H1 (cell line): Measurements from ENCODE around the gene NEK2. TPM values are rescaled to one million over a fixed set of nuclear protein-coding genes. Genes with fewer than 3 reads are reported as not detected.
A peak's percentile ranks its signal among the peaks of the same experiment; 100 is the strongest.

ENCODE experiments used
- CTCF ChIA-PET: fragments of 300-600 bp; sonication (Branson Sonifier 250); formaldehyde crosslinking; loops from one replicate; lab custom pipeline; 2021; ENCODE audit not compliant: partially characterized antibody; lab: Charles Lee
- POLR2A ChIA-PET: fragments of 300-600 bp; sonication (Branson Sonifier 250); formaldehyde crosslinking; loops from one replicate; lab custom pipeline; 2021; ENCODE audit warnings: inconsistent platforms; ENCODE audit not compliant: partially characterized antibody; lab: Charles Lee
- DNase-seq, 2 experiments: peaks; one replicate each; pipeline versions ENCODE4 v3.0.0 to v3.0.0-alpha.2; 2010 to 2022; ENCODE audit warnings: low spot score in 2 of 2, low read depth in 1 of 2, mixed read lengths in 1 of 2
- FAIRE-seq: peaks from 2 replicates; lab custom pipeline; 2011; peaks lifted over from hg19 to GRCh38; lab: Jason Lieb, UNC
- H2AFZ ChIP-seq: 2 replicates; pipeline ENCODE4 v1.8.1; 2012; ENCODE audit warnings: low read length, inconsistent platforms
- H2AK5ac ChIP-seq: 2 replicates; pipeline ENCODE4 v1.6.1; 2013; ENCODE audit warnings: low read depth, low read length
- H2BK120ac ChIP-seq: replicated peaks from 2 replicates; pipeline ENCODE3; 2013; ENCODE audit warnings: low read depth, low read length, inconsistent platforms
- H2BK12ac ChIP-seq: 2 replicates; pipeline ENCODE4 v1.6.1; 2013; ENCODE audit warnings: low read depth, low read length
- H2BK15ac ChIP-seq: 2 replicates; pipeline ENCODE4 v1.6.1; 2013; ENCODE audit warnings: low read length
- H2BK20ac ChIP-seq: 2 replicates; pipeline ENCODE4 v1.6.1; 2013; ENCODE audit warnings: low read length
- H2BK5ac ChIP-seq: 2 replicates; pipeline ENCODE4 v1.6.1; 2013; ENCODE audit warnings: low read depth, low read length
- H3K14ac ChIP-seq: 2 replicates; pipeline ENCODE4 v1.6.1; 2013; ENCODE audit warnings: inconsistent platforms; ENCODE audit not compliant: insufficient read length
- H3K18ac ChIP-seq: 2 replicates; pipeline ENCODE4 v1.6.1; 2013; ENCODE audit warnings: low read length; ENCODE audit errors: extremely low read depth
- H3K23ac ChIP-seq: 2 replicates; pipeline ENCODE4 v1.6.1; 2013; ENCODE audit warnings: inconsistent platforms; ENCODE audit not compliant: insufficient read length
- H3K23me2 ChIP-seq: 2 replicates; pipeline ENCODE4 v1.6.1; 2013; ENCODE audit warnings: low read depth, low read length
- H3K27ac ChIP-seq: 2 replicates; pipeline ENCODE4 v1.6.1; 2011; ENCODE audit warnings: low read depth, low read length, inconsistent platforms
- H3K27me3 ChIP-seq, 4 experiments: replicated peaks in 1 of 4; 1 replicate in 1 of 4; 2 replicates in 3 of 4; pipeline versions ENCODE4 v1.6.1 to v1.8.1; 2011 to 2013; ENCODE audit warnings: low read length in 3 of 4, mild to moderate bottlenecking in 3 of 4, inconsistent platforms in 2 of 4, mixed read lengths in 2 of 4, moderate library complexity in 1 of 4; ENCODE audit not compliant: control insufficient read depth in 3 of 4, insufficient read depth in 3 of 4; ENCODE audit errors: extremely low read depth in 1 of 4
- H3K36me3 ChIP-seq, 4 experiments: 2 replicates each; pipeline versions ENCODE4 v1.6.1 to v1.8.1; 2011 to 2013; ENCODE audit warnings: mild to moderate bottlenecking in 4 of 4, low read length in 3 of 4, moderate library complexity in 2 of 4, control low read depth in 1 of 4, inconsistent platforms in 1 of 4; ENCODE audit not compliant: insufficient read depth in 4 of 4, control insufficient read depth in 2 of 4
- H3K4ac ChIP-seq: replicated peaks from 2 replicates; pipeline ENCODE3; 2013; ENCODE audit warnings: low read length, low read depth, mixed read lengths, inconsistent platforms; ENCODE audit not compliant: insufficient read length
- H3K4me1 ChIP-seq, 4 experiments: replicated peaks in 1 of 4; 1 replicate in 1 of 4; 2 replicates in 3 of 4; pipeline versions ENCODE4 v1.6.1 to v1.8.1; 2011 to 2013; ENCODE audit warnings: low read length in 3 of 4, inconsistent platforms in 2 of 4, mixed read lengths in 1 of 4; ENCODE audit not compliant: insufficient read depth in 4 of 4, control insufficient read depth in 3 of 4
- H3K4me2 ChIP-seq, 2 experiments: 2 replicates each; pipeline versions ENCODE4 v1.6.1 to v1.8.1; 2011 to 2013; ENCODE audit warnings: low read depth in 2 of 2, low read length in 2 of 2, control low read depth in 1 of 2, inconsistent platforms in 1 of 2, mild to moderate bottlenecking in 1 of 2; ENCODE audit not compliant: insufficient read depth in 1 of 2
- H3K4me3 ChIP-seq, 4 experiments: fragments of 200-600, 300-600 bp in 1 of 4; sonication (generic), shearing (Covaris generic), sonication (Bioruptor Twin) in 1 of 4; 2 replicates each; pipeline versions ENCODE4 v1.5.1 to v1.8.1; 2011 to 2016; ENCODE audit warnings: low read length in 4 of 4, low read depth in 3 of 4, control low read depth in 2 of 4, inconsistent platforms in 2 of 4, mild to moderate bottlenecking in 2 of 4, mixed read lengths in 1 of 4, moderate library complexity in 1 of 4; ENCODE audit not compliant: insufficient read depth in 2 of 4; ENCODE audit errors: extremely low read depth in 1 of 4
- H3K56ac ChIP-seq: replicated peaks from 2 replicates; pipeline ENCODE3; 2013; ENCODE audit warnings: low read depth, mild to moderate bottlenecking, mixed read lengths, low read length, inconsistent platforms; ENCODE audit not compliant: insufficient read length
- H3K79me1 ChIP-seq: 2 replicates; pipeline ENCODE4 v1.6.1; 2013; ENCODE audit warnings: low read depth, low read length, control low read depth
- H3K79me2 ChIP-seq, 2 experiments: 2 replicates each; pipeline versions ENCODE4 v1.6.1 to v1.8.1; 2012 to 2013; ENCODE audit warnings: low read length in 2 of 2, mild to moderate bottlenecking in 2 of 2, inconsistent platforms in 1 of 2; ENCODE audit not compliant: insufficient read depth in 2 of 2, control insufficient read depth in 1 of 2
- H3K9ac ChIP-seq, 4 experiments: replicated peaks in 1 of 4; 1 replicate in 1 of 4; 2 replicates in 3 of 4; pipeline versions ENCODE4 v1.6.1 to v1.8.1; 2011 to 2013; ENCODE audit warnings: low read depth in 3 of 4, low read length in 3 of 4, control low read depth in 2 of 4, mild to moderate bottlenecking in 2 of 4, moderate library complexity in 2 of 4, inconsistent platforms in 1 of 4; ENCODE audit errors: extremely low read depth in 1 of 4
- H3K9me3 ChIP-seq, 2 experiments: 2 replicates each; pipeline versions ENCODE4 v1.6.1 to v1.8.1; 2012 to 2013; ENCODE audit warnings: mild to moderate bottlenecking in 2 of 2, moderate library complexity in 2 of 2, control low read depth in 1 of 2, inconsistent platforms in 1 of 2, low read depth in 1 of 2, low read length in 1 of 2, mixed read lengths in 1 of 2; ENCODE audit not compliant: insufficient read depth in 2 of 2
- H4K20me1 ChIP-seq, 2 experiments: replicated peaks in 1 of 2; 2 replicates each; pipeline versions ENCODE3 to v1.8.1; 2011 to 2013; ENCODE audit warnings: inconsistent platforms in 2 of 2, low read length in 2 of 2, mild to moderate bottlenecking in 1 of 2; ENCODE audit not compliant: insufficient read depth in 2 of 2, control insufficient read depth in 1 of 2
- H4K5ac ChIP-seq: 2 replicates; pipeline ENCODE4 v1.6.1; 2013; ENCODE audit warnings: low read length, low read depth, mixed read lengths, inconsistent platforms; ENCODE audit not compliant: insufficient read length
- H4K8ac ChIP-seq: 2 replicates; pipeline ENCODE4 v1.8.0; 2013; ENCODE audit warnings: mild to moderate bottlenecking, moderate library complexity, low read length, inconsistent platforms; ENCODE audit not compliant: insufficient read depth; ENCODE audit errors: extremely low read depth
- H4K91ac ChIP-seq: replicated peaks from 2 replicates; pipeline ENCODE3; 2013; ENCODE audit warnings: low read length, mixed read lengths, inconsistent platforms; ENCODE audit not compliant: insufficient read length
- ASH2L ChIP-seq: fragments of 200-600, 300-600 bp; sonication (generic); IDR thresholded peaks from one replicate; pipeline ENCODE4 v1.7.1; 2017; ENCODE audit warnings: low read length
- CHD2 ChIP-seq: IDR thresholded peaks from 2 replicates; pipeline ENCODE4 v1.6.1; 2012; ENCODE audit warnings: low read length, improper control_type of control experiment
- FOSL1 ChIP-seq: IDR thresholded peaks from 2 replicates; pipeline ENCODE4 v1.6.1; 2011; ENCODE audit warnings: mild to moderate bottlenecking, low read depth, low read length, moderate library complexity; ENCODE audit not compliant: insufficient read depth
- MAFK ChIP-seq: IDR thresholded peaks from 2 replicates; pipeline ENCODE4 v1.6.1; 2012; ENCODE audit warnings: low read depth, mild to moderate bottlenecking, improper control_type of control experiment, low read length
- MAX ChIP-seq: IDR thresholded peaks from 2 replicates; pipeline ENCODE4 v1.6.1; 2012; ENCODE audit warnings: inconsistent platforms
- NANOG ChIP-seq: IDR thresholded peaks from 2 replicates; pipeline ENCODE4 v1.6.1; 2011; ENCODE audit warnings: low read length, low read depth, mild to moderate bottlenecking, inconsistent platforms; ENCODE audit not compliant: insufficient read depth, poor library complexity, severe bottlenecking
- NRF1 ChIP-seq: IDR thresholded peaks from 2 replicates; pipeline ENCODE4 v1.6.1; 2011; ENCODE audit warnings: mild to moderate bottlenecking, low read depth, low read length, improper control_type of control experiment
- SIN3A ChIP-seq, 2 experiments: IDR thresholded peaks in 1 of 2; conservative IDR thresholded peaks in 1 of 2; 2 replicates each; pipeline ENCODE4 v1.6.1; 2011 to 2012; ENCODE audit warnings: low read length in 2 of 2, improper control_type of control experiment in 1 of 2, low read depth in 1 of 2, mild to moderate bottlenecking in 1 of 2
- SIRT6 ChIP-seq: IDR thresholded peaks from one replicate; pipeline ENCODE4 v1.7.1; 2012; ENCODE audit warnings: low read length, inconsistent platforms
- TCF12 ChIP-seq: IDR thresholded peaks from 2 replicates; pipeline ENCODE4 v1.6.1; 2011; ENCODE audit warnings: low read depth, mild to moderate bottlenecking, low read length
- YY1 ChIP-seq: IDR thresholded peaks from 2 replicates; pipeline ENCODE4 v1.6.1; 2011; ENCODE audit warnings: low read depth, mild to moderate bottlenecking, low read length
- WGBS, 2 experiments: shearing (Covaris generic) in 1 of 2; methylation state at CpG; one replicate each; pipeline versions ENCODE4 v1.1.6 to v1.1.7; 2013 to 2015; ENCODE audit warnings: low lambda C conversion rate in 2 of 2, mixed read lengths in 2 of 2, inconsistent platforms in 1 of 2, low coverage in 1 of 2, missing lambda C conversion rate in 1 of 2; ENCODE audit not compliant: insufficient replicate concordance in 2 of 2, insufficient coverage in 1 of 2, insufficient read length in 1 of 2; ENCODE audit errors: extremely low coverage in 1 of 2, missing lambda C conversion rate in 1 of 2; 5-methylcytosine and 5-hydroxymethylcytosine counted together
- polyA plus RNA-seq, 7 experiments: library from polyadenylated mRNA; depleted of rRNA in 3 of 7; stranded (reverse) in 5 of 7; unstranded in 2 of 7; fragments of >200 nt in 5 of 7; fragments of 200-250 nt in 2 of 7; gene quantifications; 1 replicate in 5 of 7; 2 replicates in 1 of 7; 4 replicates in 1 of 7; pipeline versions ENCODE4 v1.2.1 to v1.2.3, GENCODE V29; 2011 to 2013; ENCODE audit warnings: missing spikeins in 2 of 7, mixed read lengths in 2 of 7
- total RNA-seq: library from RNA; stranded (reverse); fragmentation: NEBNext Ultra II Directional; extraction: Animal tissue kit (Norgen Biotek cat#: 25700); gene quantifications from 2 replicates; pipeline ENCODE4 v1.2.1, GENCODE V29; 2021

The NEK2 gene
- total and polyA plus RNA-seq, 2 of the 8 experiments (the other 6 are each of a cell fraction or from before 2014, with no cell fraction given): 8.4 to 22.9 TPM

- WGBS, 2 experiments: 80% methylated on average over 20 of the region's 20 CpGs; no CpG with 5 or more reads in 1 of the 2 experiments
- Histone ChIP-seq H4K91ac (no peak overlapping the region), H3K27me3 (no peaks in the 10 kb centered on the region), H3K4me2 (no peak overlapping the region), H2BK12ac (no peak overlapping the region), H4K8ac (no peak overlapping the region), H3K18ac (no peak overlapping the region; the same call in 1 of the 2 replicates), H3K79me1 (no peaks in the 10 kb centered on the region), H3K79me2 (no peaks in the 10 kb centered on the region), H2AFZ (0 out of 2 replicates have a peak overlapping the region, but pooled peaks have one; percentile 17), H3K4me1 (peaks cover 0 to 3% (median 2%) of the 10 kb centered on the region in 4 experiments; a peak in 2 of 7 replicates), H3K4ac (no peak overlapping the region), H2BK5ac (no peak overlapping the region), H3K36me3 (no peaks in the 10 kb centered on the region), H3K23me2 (no peaks in the 10 kb centered on the region; the same call in 1 of the 2 replicates), H2AK5ac (no peak overlapping the region), H3K56ac (no peak overlapping the region), H3K9me3 (no peaks in the 10 kb centered on the region), H3K4me3 (no peak overlapping the region), H3K23ac (no peak overlapping the region), H2BK15ac (no peak overlapping the region), H4K5ac (no peak overlapping the region), H2BK120ac (no peak overlapping the region), H3K27ac (no peak overlapping the region), H4K20me1 (no peaks in the 10 kb centered on the region), H3K14ac (no peak overlapping the region), H2BK20ac (no peak overlapping the region), H3K9ac (no peak overlapping the region)
- CTCF ChIA-PET: interaction anchor here (0.7 to 8.2 kb wide), 14 partner anchors 10 to 800 kb away, joined by 3 to 75 read pairs (median 4); partner anchors contain the start of gene SLC30A1
- DNase-seq: peak in 1 of 2 experiments; percentile 45
- no peak for FAIRE-seq
- POLR2A ChIA-PET: interaction anchor here (0.5 to 2.1 kb wide), 4 partner anchors 10 to 385 kb away, joined by 3 to 7 read pairs (median 4); partner anchors contain the start of gene SLC30A1
- TF ChIP-seq MAFK (no peak), SIN3A (conservative IDR thresholded peaks at IDR 0.05 in 1 of 2, IDR thresholded peaks at IDR 0.05 in 1 of 2; ENCODE audit: low read depth in 1 of 2, low read length in 2 of 2) (no peak), CHD2 (no peak), SIRT6 (no peak), ASH2L (no peak), YY1 (no peak), FOSL1 (no peak), MAX (no peak), NANOG (no peak), TCF12 (no peak), NRF1 (no peak)
These were observed 31.9 kb downstream of the NEK2 start for GRCh38 chr1:211643324-211644212.
